HepG2 (cell line): Measurements from ENCODE around the gene HAUS7. TPM values are rescaled to one million over a fixed set of nuclear protein-coding genes. Genes with fewer than 3 reads are reported as not detected.

ENCODE experiments used
- ATAC-seq: fragments of 200-7000 bp; cut with Tn5 transposase; 3 replicates; pipeline ENCODE4 v1.9.1; 2020; ENCODE audit warnings: mild to moderate bottlenecking, moderate library complexity
- BruUV-seq: library from RNA; stranded (reverse); fragments of 400-500 nt; replicated peaks from 2 replicates; lab custom pipeline; 2021; lab: Mats Ljungman, UMichigan
- CTCF ChIA-PET: fragments of 300-600 bp; formaldehyde crosslinking; extraction: SDS; loops from one replicate; lab custom pipeline; 2021; ENCODE audit warnings: low total read pairs, inconsistent platforms, low intra/inter-chr PET ratio; lab: Yijun Ruan, JAX
- POLR2A ChIA-PET: fragments of 350-600 bp; sonication (Branson Sonifier 250); formaldehyde crosslinking; loops from one replicate; lab custom pipeline; 2020; ENCODE audit warnings: antibody characterized with exemption, inconsistent platforms; lab: Yijun Ruan, JAX
- DNase-seq: peaks from one replicate; pipeline ENCODE4 v3.0.0-alpha.2; 2015; ENCODE audit warnings: low spot score
- FAIRE-seq: peaks from 3 replicates; lab custom pipeline; 2011; peaks lifted over from hg19 to GRCh38; lab: Jason Lieb, UNC
- H2AFZ ChIP-seq: one replicate; pipeline ENCODE4 v1.6.1; 2011; ENCODE audit warnings: low read length, inconsistent platforms
- H3K27ac ChIP-seq: fragments of 300-600 bp; 3 replicates; pipeline ENCODE4 v1.8.0; 2011; ENCODE audit warnings: mixed run types, mild to moderate bottlenecking, mixed read lengths, low read length, inconsistent platforms; ENCODE audit not compliant: insufficient read depth; ENCODE audit errors: extremely low read length
- H3K27me3 ChIP-seq, 2 experiments: fragments of 200-600 bp in 1 of 2; 2 replicates in 1 of 2; 3 replicates in 1 of 2; pipeline versions ENCODE4 v1.6.0 to v1.8.0; 2011; ENCODE audit warnings: low read length in 2 of 2, mild to moderate bottlenecking in 2 of 2, moderate library complexity in 2 of 2, inconsistent platforms in 1 of 2; ENCODE audit not compliant: insufficient read depth in 2 of 2, control insufficient read depth in 1 of 2
- H3K36me3 ChIP-seq, 2 experiments: fragments of 200-600 bp in 1 of 2; replicated peaks in 1 of 2; 2 replicates in 1 of 2; 3 replicates in 1 of 2; pipeline versions ENCODE4 v1.5.1 to v1.8.0; 2011; ENCODE audit warnings: low read length in 2 of 2, inconsistent platforms in 1 of 2; ENCODE audit not compliant: insufficient read depth in 2 of 2, control insufficient read depth in 1 of 2
- H3K4me1 ChIP-seq: 2 replicates; pipeline ENCODE4 v1.5.1; 2012; ENCODE audit warnings: low read length, inconsistent platforms; ENCODE audit not compliant: insufficient read depth
- H3K4me2 ChIP-seq: 2 replicates; pipeline ENCODE4 v1.6.0; 2011; ENCODE audit warnings: low read depth, low read length, inconsistent platforms
- H3K4me3 ChIP-seq, 3 experiments: fragments of 200-600 bp in 1 of 3; sonication (generic), shearing (Covaris generic) in 1 of 3; replicated peaks in 1 of 3; 2 replicates each; pipeline ENCODE4 v1.5.1; 2011 to 2016; ENCODE audit warnings: low read length in 3 of 3, inconsistent platforms in 2 of 3, low read depth in 2 of 3, mild to moderate bottlenecking in 2 of 3, control low read depth in 1 of 3, mixed read lengths in 1 of 3; ENCODE audit not compliant: insufficient read depth in 1 of 3
- H3K79me2 ChIP-seq: one replicate; pipeline ENCODE4 v1.6.1; 2011; ENCODE audit warnings: low read length, inconsistent platforms; ENCODE audit not compliant: insufficient read depth
- H3K9ac ChIP-seq: 2 replicates; pipeline ENCODE4 v1.6.0; 2011; ENCODE audit warnings: mild to moderate bottlenecking, low read depth, low read length, inconsistent platforms; ENCODE audit not compliant: insufficient read depth
- H3K9me3 ChIP-seq: 2 replicates; pipeline ENCODE4 v1.5.1; 2012; ENCODE audit warnings: mild to moderate bottlenecking, low read length
- H4K20me1 ChIP-seq: 2 replicates; pipeline ENCODE4 v1.6.0; 2011; ENCODE audit warnings: inconsistent platforms, mild to moderate bottlenecking, low read length, moderate library complexity; ENCODE audit not compliant: insufficient read depth
- AKAP8 ChIP-seq: sonication (generic); formaldehyde crosslinking; IDR thresholded peaks from 2 replicates; pipeline ENCODE4 v1.5.1; 2020; ENCODE audit warnings: mild to moderate bottlenecking, missing genetic modification reagents
- FOSL1 ChIP-seq: sonication (generic); formaldehyde crosslinking; IDR thresholded peaks from 2 replicates; pipeline ENCODE4 v1.9.0; 2021; ENCODE audit warnings: missing genetic modification reagents, borderline replicate concordance
- HMGA1 ChIP-seq: sonication (generic); formaldehyde crosslinking; conservative IDR thresholded peaks from 2 replicates; pipeline ENCODE4 v1.4.0; 2020; ENCODE audit warnings: missing genetic modification reagents
- ZNF263 ChIP-seq: sonication (generic); formaldehyde crosslinking; IDR thresholded peaks from 2 replicates; pipeline ENCODE4 v1.4.0; 2020; ENCODE audit warnings: missing genetic modification reagents
- ZNF660 ChIP-seq: sonication (generic); formaldehyde crosslinking; IDR thresholded peaks from 2 replicates; pipeline ENCODE4 v1.5.1; 2020; ENCODE audit warnings: mild to moderate bottlenecking, low read depth, missing genetic modification reagents, borderline replicate concordance
- WGBS: methylation state at CpG from one replicate; pipeline ENCODE4 v1.1.6; 2017; ENCODE audit warnings: low lambda C conversion rate; 5-methylcytosine and 5-hydroxymethylcytosine counted together
- in situ Hi-C: cut with HindIII; loops from 2 replicates; pipeline ENCODE4 v1.10.0; 2017; ENCODE audit warnings: low pct_unique_long_range_greater_than_20kb; ENCODE audit not compliant: extremely low pct_ligation_motif_present
- intact Hi-C: fragments of 100-400 bp; cut with micrococcal nuclease; formaldehyde crosslinking; loops from one replicate; pipeline ENCODE4 v1.10.0; 2022; ENCODE audit not compliant: unreplicated experiment
- polyA plus RNA-seq, 8 experiments: library from polyadenylated mRNA; depleted of rRNA in 3 of 8; stranded (reverse) in 7 of 8; unstranded in 1 of 8; fragments of >200 nt; fragmentation: Illumina TruSeq in 4 of 8; extraction: Trizol in 4 of 8; gene quantifications; 2 replicates each; pipeline versions ENCODE4 v1.2.1 to v1.2.3, GENCODE V29; 2011 to 2016; ENCODE audit warnings: low read depth in 4 of 8, missing spikeins in 1 of 8, mixed read lengths in 1 of 8; ENCODE audit not compliant: insufficient read depth in 1 of 8
- total RNA-seq, 5 experiments: library from RNA; depleted of rRNA; stranded (reverse); fragments of >200 nt; fragmentation: Illumina TruSeq; extraction: Trizol; gene quantifications; 2 replicates each; pipeline ENCODE4 v1.2.3, GENCODE V29; 2016; ENCODE audit warnings: low read depth in 1 of 5
- TF ChIP-seq, protein P1 (sequence below): IDR thresholded peaks from 2 replicates; pipeline ENCODE4 v1.6.1; 2012; ENCODE audit warnings: inconsistent platforms
- TF ChIP-seq, protein P2 (sequence below): sonication (generic); formaldehyde crosslinking; IDR thresholded peaks from 2 replicates; pipeline ENCODE4 v1.9.0; 2021; ENCODE audit warnings: missing genetic modification reagents, borderline replicate concordance
- TF ChIP-seq, protein P3 (sequence below): sonication (generic); formaldehyde crosslinking; IDR thresholded peaks from 2 replicates; pipeline ENCODE4 v1.5.1; 2020; ENCODE audit warnings: mild to moderate bottlenecking, missing genetic modification reagents, moderate library complexity

The HAUS7 gene
- total and polyA plus RNA-seq, 2 of the 13 experiments (the other 11 are each of a cell fraction or from before 2014, with no cell fraction given), result 10.9 to 42.4 TPM

DNA sequence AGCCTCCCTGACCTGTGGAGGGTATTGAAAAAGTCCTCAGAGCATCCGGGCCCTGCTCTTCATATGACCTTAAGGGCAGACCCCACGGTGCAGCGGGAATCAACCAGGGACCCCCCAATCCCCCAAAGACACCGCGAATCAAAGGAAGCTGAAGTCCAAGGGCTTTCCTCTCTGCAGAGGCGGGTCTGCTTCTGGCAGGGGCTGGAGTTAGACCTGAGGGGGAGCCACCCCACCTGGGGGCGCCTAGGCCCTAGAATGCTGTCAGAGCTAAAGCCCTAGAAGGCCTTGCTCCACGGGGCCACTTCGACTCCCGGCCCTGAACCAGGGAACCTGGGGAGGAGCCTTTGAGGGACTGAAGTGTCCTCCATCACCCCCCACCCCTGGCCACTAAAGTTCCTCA, 2.8 kb upstream of the HAUS7 start (continued):
- TF ChIP-seq ZNF660 (CRISPR knock-in tag) (no peak), HMGA1 (no peak)
- TF ChIP-seq, all 625 proteins: peak for 0

DNA sequence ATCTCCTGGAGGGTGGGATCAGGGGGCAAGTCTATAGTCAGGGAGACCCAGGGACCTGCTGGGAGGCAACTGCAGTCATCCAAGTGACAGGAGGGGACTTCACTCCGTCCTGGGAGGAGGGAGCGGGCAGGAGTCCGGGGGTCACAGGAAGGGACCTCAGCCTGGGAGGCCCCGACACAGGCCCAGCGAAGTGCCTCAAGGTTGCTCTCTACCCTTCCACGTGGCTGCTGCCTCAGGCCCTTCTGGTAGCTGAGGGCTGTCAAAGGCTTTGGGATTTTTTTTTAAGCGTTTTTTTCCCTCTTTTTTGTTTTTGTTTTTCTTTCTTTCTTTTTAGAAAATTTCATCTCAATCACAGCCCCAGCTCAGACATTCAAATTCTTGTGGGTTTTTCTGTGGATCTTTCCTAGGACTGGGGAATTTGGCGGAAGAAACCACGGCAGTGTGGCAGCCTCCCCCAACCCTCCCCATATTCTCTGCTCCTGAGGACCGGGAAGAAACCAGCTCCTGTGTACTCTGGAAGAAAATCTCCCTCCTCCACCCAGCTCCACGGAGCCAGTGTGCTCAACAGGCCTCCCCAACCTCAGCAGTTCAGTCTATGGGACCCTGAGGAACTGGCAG, 1.4 kb upstream of the HAUS7 start:
- Histone ChIP-seq H3K4me2 (no peak overlapping the region), H3K79me2 (no peaks in the 10 kb centered on the region), H2AFZ (no peak overlapping the region), H3K9me3 (no peaks in the 10 kb centered on the region), H3K4me1 (peaks cover 22% of the 10 kb centered on the region), H3K9ac (no peak overlapping the region), H3K27me3 (no peaks in the 10 kb centered on the region; a peak in 1 of 5 replicates), H3K36me3 (no peaks in the 10 kb centered on the region; a peak in 1 of 5 replicates), H4K20me1 (no peaks in the 10 kb centered on the region), H3K27ac (no peak overlapping the region), H3K4me3 (no peak overlapping the region)
- in situ Hi-C loops (loop anchor here (5.0 kb wide), 1 partner anchor 36 kb away; no protein-coding TSS in a partner anchor), intact Hi-C loops (loop anchor here (1.0 kb wide), 1 partner anchor 36 kb away; no protein-coding TSS in a partner anchor)
- no peak for DNase-seq
- no peak for ATAC-seq
- ChIA-PET POLR2A (interaction anchor here (0.6 to 2.0 kb wide), 5 partner anchors 11 to 39 kb away, joined by 3 to 9 read pairs (median 4); partner anchors contain the start of gene BGN), CTCF (interaction anchor here (0.8 to 2.5 kb wide), 2 partner anchors 24 to 36 kb away, joined by 10 to 17 read pairs; partner anchors contain the start of gene BGN)
- FAIRE-seq, result no peak
- BruUV-seq, result no TSS peak
- TF ChIP-seq, protein P1, sequence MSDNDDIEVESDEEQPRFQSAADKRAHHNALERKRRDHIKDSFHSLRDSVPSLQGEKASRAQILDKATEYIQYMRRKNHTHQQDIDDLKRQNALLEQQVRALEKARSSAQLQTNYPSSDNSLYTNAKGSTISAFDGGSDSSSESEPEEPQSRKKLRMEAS, result peak; percentile 46
- TF ChIP-seq AKAP8 (CRISPR knock-in tag) (no peak), FOSL1 (no peak), ZNF263 (CRISPR knock-in tag) (0 out of 2 replicates have a peak, but pooled peaks have one; percentile 31)
- TF ChIP-seq, protein P2, sequence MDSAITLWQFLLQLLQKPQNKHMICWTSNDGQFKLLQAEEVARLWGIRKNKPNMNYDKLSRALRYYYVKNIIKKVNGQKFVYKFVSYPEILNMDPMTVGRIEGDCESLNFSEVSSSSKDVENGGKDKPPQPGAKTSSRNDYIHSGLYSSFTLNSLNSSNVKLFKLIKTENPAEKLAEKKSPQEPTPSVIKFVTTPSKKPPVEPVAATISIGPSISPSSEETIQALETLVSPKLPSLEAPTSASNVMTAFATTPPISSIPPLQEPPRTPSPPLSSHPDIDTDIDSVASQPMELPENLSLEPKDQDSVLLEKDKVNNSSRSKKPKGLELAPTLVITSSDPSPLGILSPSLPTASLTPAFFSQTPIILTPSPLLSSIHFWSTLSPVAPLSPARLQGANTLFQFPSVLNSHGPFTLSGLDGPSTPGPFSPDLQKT (CRISPR knock-in tag), result no peak
- TF ChIP-seq, protein P3, sequence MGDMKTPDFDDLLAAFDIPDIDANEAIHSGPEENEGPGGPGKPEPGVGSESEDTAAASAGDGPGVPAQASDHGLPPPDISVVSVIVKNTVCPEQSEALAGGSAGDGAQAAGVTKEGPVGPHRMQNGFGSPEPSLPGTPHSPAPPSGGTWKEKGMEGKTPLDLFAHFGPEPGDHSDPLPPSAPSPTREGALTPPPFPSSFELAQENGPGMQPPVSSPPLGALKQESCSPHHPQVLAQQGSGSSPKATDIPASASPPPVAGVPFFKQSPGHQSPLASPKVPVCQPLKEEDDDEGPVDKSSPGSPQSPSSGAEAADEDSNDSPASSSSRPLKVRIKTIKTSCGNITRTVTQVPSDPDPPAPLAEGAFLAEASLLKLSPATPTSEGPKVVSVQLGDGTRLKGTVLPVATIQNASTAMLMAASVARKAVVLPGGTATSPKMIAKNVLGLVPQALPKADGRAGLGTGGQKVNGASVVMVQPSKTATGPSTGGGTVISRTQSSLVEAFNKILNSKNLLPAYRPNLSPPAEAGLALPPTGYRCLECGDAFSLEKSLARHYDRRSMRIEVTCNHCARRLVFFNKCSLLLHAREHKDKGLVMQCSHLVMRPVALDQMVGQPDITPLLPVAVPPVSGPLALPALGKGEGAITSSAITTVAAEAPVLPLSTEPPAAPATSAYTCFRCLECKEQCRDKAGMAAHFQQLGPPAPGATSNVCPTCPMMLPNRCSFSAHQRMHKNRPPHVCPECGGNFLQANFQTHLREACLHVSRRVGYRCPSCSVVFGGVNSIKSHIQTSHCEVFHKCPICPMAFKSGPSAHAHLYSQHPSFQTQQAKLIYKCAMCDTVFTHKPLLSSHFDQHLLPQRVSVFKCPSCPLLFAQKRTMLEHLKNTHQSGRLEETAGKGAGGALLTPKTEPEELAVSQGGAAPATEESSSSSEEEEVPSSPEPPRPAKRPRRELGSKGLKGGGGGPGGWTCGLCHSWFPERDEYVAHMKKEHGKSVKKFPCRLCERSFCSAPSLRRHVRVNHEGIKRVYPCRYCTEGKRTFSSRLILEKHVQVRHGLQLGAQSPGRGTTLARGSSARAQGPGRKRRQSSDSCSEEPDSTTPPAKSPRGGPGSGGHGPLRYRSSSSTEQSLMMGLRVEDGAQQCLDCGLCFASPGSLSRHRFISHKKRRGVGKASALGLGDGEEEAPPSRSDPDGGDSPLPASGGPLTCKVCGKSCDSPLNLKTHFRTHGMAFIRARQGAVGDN, result peak; percentile 52
- WGBS, result 18% methylated on average over 6 of the region's 11 CpGs
